Measurements from ENCODE around the gene METTL16. TPM values are rescaled to one million over a fixed set of nuclear protein-coding genes. Genes with fewer than 3 reads are reported as not detected.
A peak's percentile ranks its signal among the peaks of the same experiment; 100 is the strongest.

Gene METTL16
- total RNA-seq, 4 donors from 2014 or later = 30.4 to 48.9 (median 44.7) TPM

DNA sequence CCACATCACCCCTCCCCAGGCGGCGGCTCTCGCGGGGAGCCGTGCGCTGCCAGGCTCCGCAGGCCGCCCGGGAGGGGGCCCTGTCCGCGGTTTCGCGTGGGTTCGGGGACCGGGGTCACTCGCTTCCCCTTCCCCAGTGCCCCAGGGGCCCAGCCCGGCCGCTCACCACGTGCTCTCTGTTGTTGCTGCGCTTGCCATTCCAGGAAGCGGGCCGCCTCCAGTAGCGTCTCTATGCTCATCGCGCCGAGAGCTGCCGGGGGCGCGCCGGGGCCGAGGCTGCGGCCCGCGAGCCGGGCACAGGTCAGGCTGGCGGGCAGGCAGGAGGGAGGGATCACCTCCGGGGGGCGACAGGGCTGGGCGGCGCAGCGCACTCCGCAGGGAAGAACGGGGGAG lies 111.2 kb downstream of the METTL16 start:
- intact Hi-C loops (cut with DNase I) = no loop called here
- H3K27me3 ChIP-seq = no peaks in the 10 kb centered on the region
- TF ChIP-seq POLR2A (IDR thresholded peaks at IDR 0.05) = no peak
- TF ChIP-seq, protein P1, sequence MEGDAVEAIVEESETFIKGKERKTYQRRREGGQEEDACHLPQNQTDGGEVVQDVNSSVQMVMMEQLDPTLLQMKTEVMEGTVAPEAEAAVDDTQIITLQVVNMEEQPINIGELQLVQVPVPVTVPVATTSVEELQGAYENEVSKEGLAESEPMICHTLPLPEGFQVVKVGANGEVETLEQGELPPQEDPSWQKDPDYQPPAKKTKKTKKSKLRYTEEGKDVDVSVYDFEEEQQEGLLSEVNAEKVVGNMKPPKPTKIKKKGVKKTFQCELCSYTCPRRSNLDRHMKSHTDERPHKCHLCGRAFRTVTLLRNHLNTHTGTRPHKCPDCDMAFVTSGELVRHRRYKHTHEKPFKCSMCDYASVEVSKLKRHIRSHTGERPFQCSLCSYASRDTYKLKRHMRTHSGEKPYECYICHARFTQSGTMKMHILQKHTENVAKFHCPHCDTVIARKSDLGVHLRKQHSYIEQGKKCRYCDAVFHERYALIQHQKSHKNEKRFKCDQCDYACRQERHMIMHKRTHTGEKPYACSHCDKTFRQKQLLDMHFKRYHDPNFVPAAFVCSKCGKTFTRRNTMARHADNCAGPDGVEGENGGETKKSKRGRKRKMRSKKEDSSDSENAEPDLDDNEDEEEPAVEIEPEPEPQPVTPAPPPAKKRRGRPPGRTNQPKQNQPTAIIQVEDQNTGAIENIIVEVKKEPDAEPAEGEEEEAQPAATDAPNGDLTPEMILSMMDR (IDR thresholded peaks at IDR 0.05) = no peak
- peak; percentile 54 to 57 for DNase-seq
- H3K27ac ChIP-seq = peak overlapping the region; percentile 92 to 98 (median 95)
- no peaks in the 10 kb centered on the region for H3K36me3 ChIP-seq
- WGBS, 2 donors = 1 to 2% methylated on average over 15 to 19 of the region's 43 CpGs
- peak overlapping the region; percentile 43 to 95 (median 94) for H3K4me3 ChIP-seq (replicated peaks in 1 of 3)
- peaks cover 41 to 63% of the 10 kb centered on the region in 2 donors for H3K4me1 ChIP-seq
- H3K9me3 ChIP-seq = no peaks in the 10 kb centered on the region

DNA sequence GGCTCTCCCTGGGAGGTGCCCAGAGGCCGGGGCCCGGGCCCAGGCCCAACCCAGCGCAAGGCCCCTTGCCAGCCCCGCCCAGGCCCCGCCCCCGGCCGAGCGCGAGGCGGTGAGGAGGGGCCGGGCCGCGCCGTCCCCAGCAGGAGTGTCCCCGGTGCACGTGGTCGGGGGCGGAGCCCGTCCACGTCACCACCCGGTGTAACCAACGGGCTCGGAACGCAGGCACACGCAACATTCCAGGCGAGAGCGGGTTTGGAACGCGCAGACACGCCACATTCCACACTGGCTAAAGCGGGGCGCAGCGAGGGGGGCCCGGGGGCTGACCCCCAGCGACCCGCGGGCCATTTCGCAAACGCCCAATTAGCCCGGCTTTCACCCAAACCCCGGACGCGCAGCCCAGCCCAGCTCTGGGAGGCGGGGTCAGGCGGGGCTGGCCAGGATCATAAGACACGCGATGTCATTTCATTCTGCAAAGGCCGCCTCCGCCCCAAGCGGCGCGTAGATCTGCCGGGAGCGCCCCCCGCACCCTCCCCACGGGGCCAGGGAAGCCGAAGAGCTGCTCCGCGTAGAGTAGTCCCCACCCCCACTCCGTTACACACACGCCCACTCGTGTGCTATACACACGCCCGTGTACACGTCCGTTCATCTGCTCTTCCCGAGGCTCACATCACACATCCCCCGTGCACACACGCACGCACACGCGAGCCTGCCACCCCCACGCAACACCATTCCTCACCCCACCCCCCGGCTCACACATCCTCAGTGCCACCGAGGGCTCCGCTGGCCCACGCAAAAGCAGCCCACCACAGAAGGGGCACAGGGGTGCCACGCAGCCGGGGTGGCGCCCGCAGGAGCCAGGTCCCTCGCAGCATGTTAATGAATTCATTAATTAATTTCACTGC lies 111.9 kb downstream of the METTL16 start:
- peak; percentile 54 to 92 for TF ChIP-seq POLR2A (IDR thresholded peaks at IDR 0.05)
- TF ChIP-seq, protein P1 (IDR thresholded peaks at IDR 0.05) = no peak
- no peaks in the 10 kb centered on the region for H3K36me3 ChIP-seq
- no peaks in the 10 kb centered on the region for H3K27me3 ChIP-seq
- H3K4me3 ChIP-seq (replicated peaks in 1 of 3) = peak overlapping the region; percentile 43 to 95 (median 94)
- H3K27ac ChIP-seq = peak overlapping the region; percentile 92 to 98 (median 95)
- intact Hi-C loops (cut with DNase I) = no loop called here
- DNase-seq = peak; percentile 97
- 0 to 2% methylated on average over 31 to 37 of the region's 82 CpGs for WGBS, 2 donors
- peaks cover 46 to 64% of the 10 kb centered on the region in 2 donors for H3K4me1 ChIP-seq
- H3K9me3 ChIP-seq = no peaks in the 10 kb centered on the region

DNA sequence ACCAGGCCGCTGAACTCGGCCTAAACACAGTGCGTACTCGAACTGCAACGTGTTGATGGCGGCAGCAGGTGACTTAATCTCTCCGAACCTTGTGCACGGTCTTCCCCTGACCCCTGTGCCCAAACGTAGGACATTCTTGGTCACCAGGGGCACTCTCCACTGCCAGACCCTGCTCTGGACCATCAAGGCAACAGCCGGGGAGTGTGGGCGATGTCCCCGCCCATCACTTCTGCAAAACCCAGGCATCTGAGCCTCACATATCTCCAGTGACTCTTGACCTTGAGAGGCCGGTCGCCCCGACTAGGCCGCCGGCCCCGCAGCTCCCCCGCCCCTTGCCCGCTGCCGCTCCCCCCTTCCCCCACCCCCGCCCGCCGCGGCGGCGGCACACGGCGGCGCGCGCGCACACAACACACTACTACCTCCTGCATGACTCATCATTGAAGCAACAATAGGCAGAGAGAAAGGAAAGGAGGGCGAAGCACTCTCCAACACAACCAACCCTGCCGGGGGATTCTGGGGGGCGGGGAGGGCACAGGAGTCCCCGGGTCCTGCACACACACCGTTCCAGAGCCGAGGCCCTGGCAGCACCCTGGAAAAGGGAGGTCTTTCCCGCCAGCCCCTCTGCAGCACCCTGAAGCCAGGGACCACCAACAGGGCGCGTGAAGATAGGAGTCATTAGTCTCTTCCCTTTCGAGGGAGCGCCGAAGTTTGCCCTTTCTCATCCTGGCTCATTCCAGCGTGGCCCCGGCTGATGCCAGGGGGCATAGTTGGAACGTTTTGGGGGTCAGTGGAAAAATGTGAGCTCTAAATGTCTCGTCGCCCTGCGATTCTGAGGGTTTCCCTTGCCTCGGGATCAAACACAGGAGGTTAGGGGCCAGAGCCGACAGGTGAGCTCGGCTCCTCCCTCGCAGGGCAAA lies 112.8 kb downstream of the METTL16 start:
- Histone ChIP-seq H3K27ac (peak overlapping the region; percentile 92 to 98 (median 95)), H3K4me3 (replicated peaks in 1 of 3) (peak overlapping the region; percentile 13 to 95 (median 35)), H3K9me3 (no peaks in the 10 kb centered on the region), H3K27me3 (no peaks in the 10 kb centered on the region), H3K4me1 (peaks cover 52 to 64% of the 10 kb centered on the region in 2 donors), H3K36me3 (no peaks in the 10 kb centered on the region)
- intact Hi-C loops (cut with DNase I) = no loop called here
- DNase-seq = peak; percentile 64 to 67
- 24 to 34% methylated on average over 20 to 27 of the region's 55 CpGs for WGBS, 2 donors
- TF ChIP-seq, protein P1 (IDR thresholded peaks at IDR 0.05) = no peak
- TF ChIP-seq POLR2A (IDR thresholded peaks at IDR 0.05) = no peak

DNA sequence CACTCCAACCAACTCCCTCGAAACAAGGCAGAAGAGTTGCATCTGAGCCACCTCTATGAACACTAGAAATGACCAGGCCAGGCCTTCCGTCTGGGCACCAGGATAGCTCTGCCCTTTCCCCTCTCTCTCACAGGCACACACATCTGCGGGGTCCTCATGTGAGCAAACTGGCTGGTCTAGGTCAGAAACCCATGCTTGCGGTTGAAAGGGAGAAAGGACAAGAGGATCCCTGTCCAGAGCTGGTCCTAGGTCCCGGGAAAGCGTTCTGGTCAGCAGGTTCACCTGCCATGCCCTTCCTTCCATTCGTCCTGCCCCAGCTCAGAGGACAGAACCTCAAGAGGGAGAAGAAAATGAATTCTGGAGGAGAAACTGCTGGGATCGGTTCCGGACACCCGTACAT lies 113.5 kb downstream of the METTL16 start:
- 74 to 81% methylated on average over 9 to 10 of the region's 10 CpGs for WGBS, 2 donors
- peak overlapping the region; percentile 92 to 98 (median 95) for H3K27ac ChIP-seq
- no peaks in the 10 kb centered on the region for H3K9me3 ChIP-seq
- intact Hi-C loops (cut with DNase I) = no loop called here
- DNase-seq = no peak
- H3K4me3 ChIP-seq (replicated peaks in 1 of 3) = peak overlapping the region in 1 of 3 donors; percentile 95
- no peaks in the 10 kb centered on the region for H3K36me3 ChIP-seq
- H3K4me1 ChIP-seq = peaks cover 52 to 59% of the 10 kb centered on the region in 2 donors
- no peaks in the 10 kb centered on the region for H3K27me3 ChIP-seq
- TF ChIP-seq, protein P1 (IDR thresholded peaks at IDR 0.05) = no peak
- no peak for TF ChIP-seq POLR2A (IDR thresholded peaks at IDR 0.05)

Measured in thyroid gland (tissue), 4 donors.